ENCODE results near the gene PTPRG. TPM values are rescaled to one million over a fixed set of nuclear protein-coding genes. Genes with fewer than 3 reads are reported as not detected.
A peak's percentile ranks its signal among the peaks of the same experiment; 100 is the strongest.

PTPRG gene
- total RNA-seq, 4 donors from 2014 or later = 8.4 to 37.3 (median 14.9) TPM

- peak in 1 of 2 donors; percentile 64 for DNase-seq (ENCODE audit: low spot score in 2 of 2)
- no peak for TF ChIP-seq POLR2A (IDR thresholded peaks at IDR 0.05)
- TF ChIP-seq, protein P1, sequence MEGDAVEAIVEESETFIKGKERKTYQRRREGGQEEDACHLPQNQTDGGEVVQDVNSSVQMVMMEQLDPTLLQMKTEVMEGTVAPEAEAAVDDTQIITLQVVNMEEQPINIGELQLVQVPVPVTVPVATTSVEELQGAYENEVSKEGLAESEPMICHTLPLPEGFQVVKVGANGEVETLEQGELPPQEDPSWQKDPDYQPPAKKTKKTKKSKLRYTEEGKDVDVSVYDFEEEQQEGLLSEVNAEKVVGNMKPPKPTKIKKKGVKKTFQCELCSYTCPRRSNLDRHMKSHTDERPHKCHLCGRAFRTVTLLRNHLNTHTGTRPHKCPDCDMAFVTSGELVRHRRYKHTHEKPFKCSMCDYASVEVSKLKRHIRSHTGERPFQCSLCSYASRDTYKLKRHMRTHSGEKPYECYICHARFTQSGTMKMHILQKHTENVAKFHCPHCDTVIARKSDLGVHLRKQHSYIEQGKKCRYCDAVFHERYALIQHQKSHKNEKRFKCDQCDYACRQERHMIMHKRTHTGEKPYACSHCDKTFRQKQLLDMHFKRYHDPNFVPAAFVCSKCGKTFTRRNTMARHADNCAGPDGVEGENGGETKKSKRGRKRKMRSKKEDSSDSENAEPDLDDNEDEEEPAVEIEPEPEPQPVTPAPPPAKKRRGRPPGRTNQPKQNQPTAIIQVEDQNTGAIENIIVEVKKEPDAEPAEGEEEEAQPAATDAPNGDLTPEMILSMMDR (IDR thresholded peaks at IDR 0.05) = no peak
- H3K4me3 ChIP-seq (ENCODE audit: low read depth, poor library complexity, severe bottlenecking) = no peak overlapping the region
- WGBS, 2 donors = 59 to 75% methylated on average over 1 of the region's 1 CpG
- intact Hi-C loops (cut with DNase I; ENCODE audit: low total_unique reads) = no loop called here
These were observed 548.2 kb downstream of the PTPRG start for GRCh38 chr3:62109534-62109933.

DNA sequence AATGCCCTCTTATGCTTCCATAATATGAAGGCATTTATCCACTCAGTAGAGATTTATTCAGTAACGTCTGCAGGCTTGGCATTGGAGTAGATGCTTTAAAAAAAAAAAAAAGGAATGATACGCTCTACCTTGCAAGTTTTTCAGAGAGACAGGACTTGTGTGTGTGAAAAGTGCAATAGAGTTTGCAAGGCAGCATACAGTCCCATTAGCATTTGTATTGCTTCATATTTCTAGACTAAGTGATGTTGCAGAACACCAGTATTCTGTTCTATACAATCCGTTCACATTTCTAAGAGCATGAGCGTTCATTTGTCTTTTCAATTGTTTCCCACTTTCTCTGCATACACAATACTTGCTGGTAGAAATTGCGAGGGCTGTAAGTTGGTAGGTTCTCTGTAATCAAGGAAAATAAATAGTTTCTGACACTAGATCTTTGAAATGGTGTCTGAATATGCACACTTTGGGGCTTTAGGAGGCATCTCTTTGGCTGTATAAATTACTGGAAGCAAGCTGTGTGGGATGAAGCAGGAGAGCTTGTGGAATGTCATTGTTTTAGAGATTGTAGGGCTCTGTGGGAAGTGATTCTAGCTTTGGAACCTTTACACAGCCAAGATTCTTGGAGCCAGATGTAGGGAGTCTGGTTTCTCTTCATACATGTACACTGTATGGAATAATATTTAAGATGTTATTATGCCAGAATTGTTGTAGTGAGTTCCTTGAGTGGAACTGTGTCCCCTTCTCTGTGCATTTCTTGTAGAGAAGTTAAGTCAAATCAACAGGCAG, 549.3 kb downstream of the PTPRG start:
- no peak for DNase-seq (ENCODE audit: low spot score in 2 of 2)
- 91 to 95% methylated on average over 5 of the region's 5 CpGs for WGBS, 2 donors
- no peak overlapping the region for H3K4me3 ChIP-seq (ENCODE audit: low read depth, poor library complexity, severe bottlenecking)
- TF ChIP-seq, protein P1 (IDR thresholded peaks at IDR 0.05) = no peak
- TF ChIP-seq POLR2A (IDR thresholded peaks at IDR 0.05) = no peak
- intact Hi-C loops (cut with DNase I; ENCODE audit: low total_unique reads) = no loop called here

DNA sequence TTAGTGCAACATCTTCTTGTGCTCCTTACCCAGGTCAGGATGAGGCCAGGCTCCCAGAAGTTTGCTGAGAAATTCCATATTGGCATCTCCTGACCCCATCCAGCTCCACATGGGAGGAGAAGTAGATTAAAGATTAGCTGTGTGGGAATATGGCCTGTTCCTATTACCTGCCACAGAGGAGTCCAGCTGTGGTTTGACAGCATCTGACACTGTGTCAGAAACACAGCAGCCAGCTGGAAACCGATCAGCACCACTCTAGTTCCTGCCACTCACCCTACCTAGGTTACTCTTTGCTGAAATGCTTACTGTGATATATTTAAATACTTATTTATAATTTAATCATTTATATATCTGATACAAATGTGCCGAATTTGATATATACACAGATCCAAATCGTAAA, 551.7 kb downstream of the PTPRG start:
- 95 to 96% methylated on average over 3 of the region's 3 CpGs for WGBS, 2 donors
- intact Hi-C loops (cut with DNase I; ENCODE audit: low total_unique reads) = no loop called here
- DNase-seq (ENCODE audit: low spot score in 2 of 2) = no peak
- no peak overlapping the region for H3K4me3 ChIP-seq (ENCODE audit: low read depth, poor library complexity, severe bottlenecking)
- no peak for TF ChIP-seq POLR2A (IDR thresholded peaks at IDR 0.05)
- TF ChIP-seq, protein P1 (IDR thresholded peaks at IDR 0.05) = no peak

DNA sequence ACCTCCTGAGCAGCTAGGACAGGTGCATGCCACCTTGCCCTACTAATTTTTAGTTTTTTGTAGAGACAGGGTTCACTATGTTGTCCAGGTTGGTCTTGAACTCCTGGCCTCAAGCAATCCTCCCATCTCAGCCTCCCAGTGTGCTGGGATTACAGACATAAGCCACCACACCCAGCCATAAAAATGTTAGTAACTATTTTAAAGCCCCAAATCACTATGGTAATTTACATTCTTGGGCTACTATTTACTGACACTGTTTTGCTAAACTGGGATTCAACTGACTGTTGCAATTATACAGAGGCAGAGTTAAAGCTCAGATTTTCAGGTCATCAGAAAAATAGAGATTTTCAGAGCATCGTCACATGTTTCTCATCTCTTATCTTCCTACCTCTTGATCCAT, 553.4 kb downstream of the PTPRG start:
- intact Hi-C loops (cut with DNase I; ENCODE audit: low total_unique reads) = no loop called here
- no peak for TF ChIP-seq POLR2A (IDR thresholded peaks at IDR 0.05)
- TF ChIP-seq, protein P1 (IDR thresholded peaks at IDR 0.05) = no peak
- DNase-seq (ENCODE audit: low spot score in 2 of 2) = no peak
- 87 to 92% methylated on average over 1 of the region's 1 CpG for WGBS, 2 donors
- H3K4me3 ChIP-seq (ENCODE audit: low read depth, poor library complexity, severe bottlenecking) = no peak overlapping the region

DNA sequence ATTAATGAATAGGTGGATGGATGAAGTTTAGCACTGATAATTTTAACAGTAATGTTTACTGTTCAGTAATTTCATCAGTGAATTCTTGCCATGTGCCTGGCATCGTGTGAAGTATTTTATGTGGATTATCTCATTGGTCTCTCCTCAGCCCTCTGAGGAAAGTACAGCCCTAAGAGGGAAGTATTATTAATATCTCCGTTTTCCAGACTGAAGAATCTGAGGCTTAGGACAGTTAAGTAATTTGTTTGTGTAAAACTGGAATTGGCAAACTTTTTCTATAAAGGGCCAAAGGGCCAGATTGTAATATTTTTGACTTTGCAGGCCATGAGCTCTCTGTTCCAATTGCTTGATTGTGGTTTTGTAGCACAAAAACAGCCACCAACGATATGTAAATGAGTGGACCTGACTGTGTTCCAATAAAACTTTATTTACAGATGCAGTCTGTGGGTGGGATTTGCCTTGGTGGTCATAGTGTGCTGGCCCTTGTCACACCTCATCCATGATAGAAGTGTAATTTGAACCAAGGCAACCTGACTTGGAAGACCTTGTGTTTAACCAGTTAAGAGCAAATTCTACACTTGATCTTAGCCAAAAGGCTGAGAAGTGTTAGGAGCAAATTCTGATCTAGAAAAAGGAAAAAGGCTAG, 556.7 kb downstream of the PTPRG start:
- no peak for DNase-seq (ENCODE audit: low spot score in 2 of 2)
- H3K4me3 ChIP-seq (ENCODE audit: low read depth, poor library complexity, severe bottlenecking) = no peak overlapping the region
- intact Hi-C loops (cut with DNase I; ENCODE audit: low total_unique reads) = no loop called here
- TF ChIP-seq POLR2A (IDR thresholded peaks at IDR 0.05) = no peak
- TF ChIP-seq, protein P1 (IDR thresholded peaks at IDR 0.05) = no peak
- 63 to 67% methylated on average over 3 of the region's 3 CpGs for WGBS, 2 donors
